ENCODE measurements around the gene PCDHGC3. TPM values are rescaled to one million over a fixed set of nuclear protein-coding genes. Genes with fewer than 3 reads are reported as not detected.

Gene PCDHGC3
- total and polyA plus RNA-seq, 2 experiments from 2014 or later, result 12.9 to 13.8 TPM

GRCh38 chr5:141504216-141504615 lies 28.4 kb downstream of the PCDHGC3 start:
- H3K36me3 Mint-ChIP-seq (ENCODE audit: low read depth), result peaks cover 9% of the 10 kb centered on the region
- Histone ChIP-seq H3F3A (replicated peaks; ENCODE audit: low read depth) (no peaks in the 10 kb centered on the region), H3K4me2 (no peak overlapping the region), H2AFZ (no peak overlapping the region), H3K27me3 (ENCODE audit: insufficient read depth) (no peaks in the 10 kb centered on the region), H3K79me2 (replicated peaks; ENCODE audit: insufficient read depth) (no peaks in the 10 kb centered on the region), H3K36me3 (ENCODE audit: insufficient read depth) (no peaks in the 10 kb centered on the region), H3K9me2 (ENCODE audit: insufficient read depth) (no peaks in the 10 kb centered on the region), H3K4me3 (no peak overlapping the region), H4K20me1 (replicated peaks; ENCODE audit: insufficient read depth) (no peaks in the 10 kb centered on the region), H3K27ac (ENCODE audit: low read depth) (no peak overlapping the region), H3K4me1 (ENCODE audit: insufficient read depth) (peaks cover 14% of the 10 kb centered on the region)
- H3K4me3 Mint-ChIP-seq, result no peak overlapping the region
- H3K9me3 Mint-ChIP-seq, result no peaks in the 10 kb centered on the region
- H3K27me3 Mint-ChIP-seq (ENCODE audit: insufficient read depth, low read depth, poor library complexity), result peaks cover 12% of the 10 kb centered on the region
- ATAC-seq (no peak), DNase-seq (ENCODE audit: low spot score) (no peak)
- TF ChIP-seq POLR2AphosphoS5 (IDR thresholded peaks at IDR 0.05; ENCODE audit: low read depth) (no peak), ZNF114 (CRISPR knock-in tag; IDR thresholded peaks at IDR 0.05) (no peak), ETS1 (IDR thresholded peaks at IDR 0.05) (no peak), ZNF462 (CRISPR knock-in tag; IDR thresholded peaks at IDR 0.05) (no peak), STAT1 (IDR thresholded peaks at IDR 0.05; ENCODE audit: unreplicated experiment) (no peak), EZH2phosphoT487 (IDR thresholded peaks at IDR 0.05; ENCODE audit: unreplicated experiment) (no peak)
- TF ChIP-seq, protein P1, sequence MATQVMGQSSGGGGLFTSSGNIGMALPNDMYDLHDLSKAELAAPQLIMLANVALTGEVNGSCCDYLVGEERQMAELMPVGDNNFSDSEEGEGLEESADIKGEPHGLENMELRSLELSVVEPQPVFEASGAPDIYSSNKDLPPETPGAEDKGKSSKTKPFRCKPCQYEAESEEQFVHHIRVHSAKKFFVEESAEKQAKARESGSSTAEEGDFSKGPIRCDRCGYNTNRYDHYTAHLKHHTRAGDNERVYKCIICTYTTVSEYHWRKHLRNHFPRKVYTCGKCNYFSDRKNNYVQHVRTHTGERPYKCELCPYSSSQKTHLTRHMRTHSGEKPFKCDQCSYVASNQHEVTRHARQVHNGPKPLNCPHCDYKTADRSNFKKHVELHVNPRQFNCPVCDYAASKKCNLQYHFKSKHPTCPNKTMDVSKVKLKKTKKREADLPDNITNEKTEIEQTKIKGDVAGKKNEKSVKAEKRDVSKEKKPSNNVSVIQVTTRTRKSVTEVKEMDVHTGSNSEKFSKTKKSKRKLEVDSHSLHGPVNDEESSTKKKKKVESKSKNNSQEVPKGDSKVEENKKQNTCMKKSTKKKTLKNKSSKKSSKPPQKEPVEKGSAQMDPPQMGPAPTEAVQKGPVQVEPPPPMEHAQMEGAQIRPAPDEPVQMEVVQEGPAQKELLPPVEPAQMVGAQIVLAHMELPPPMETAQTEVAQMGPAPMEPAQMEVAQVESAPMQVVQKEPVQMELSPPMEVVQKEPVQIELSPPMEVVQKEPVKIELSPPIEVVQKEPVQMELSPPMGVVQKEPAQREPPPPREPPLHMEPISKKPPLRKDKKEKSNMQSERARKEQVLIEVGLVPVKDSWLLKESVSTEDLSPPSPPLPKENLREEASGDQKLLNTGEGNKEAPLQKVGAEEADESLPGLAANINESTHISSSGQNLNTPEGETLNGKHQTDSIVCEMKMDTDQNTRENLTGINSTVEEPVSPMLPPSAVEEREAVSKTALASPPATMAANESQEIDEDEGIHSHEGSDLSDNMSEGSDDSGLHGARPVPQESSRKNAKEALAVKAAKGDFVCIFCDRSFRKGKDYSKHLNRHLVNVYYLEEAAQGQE (IDR thresholded peaks at IDR 0.05; ENCODE audit: unreplicated experiment), result no peak
- H3K27ac Mint-ChIP-seq, result no peak overlapping the region
- H3K4me1 Mint-ChIP-seq, result peaks cover 26% of the 10 kb centered on the region
